Osteoblast (primary cell): ENCODE data around the gene KIF16B. TPM values are rescaled to one million over a fixed set of nuclear protein-coding genes. Genes with fewer than 3 reads are reported as not detected.

ENCODE experiments used
- DNase-seq: peaks from one replicate; pipeline ENCODE4 v3.0.0; 2011; ENCODE audit warnings: low spot score, mixed read lengths; ENCODE audit not compliant: insufficient read length; ENCODE audit errors: missing footprints
- H2AFZ ChIP-seq: 2 replicates; pipeline ENCODE4 v1.6.0; 2011; ENCODE audit warnings: mild to moderate bottlenecking, low read length
- H3K27ac ChIP-seq: 2 replicates; pipeline ENCODE4 v1.5.1; 2011; ENCODE audit warnings: mild to moderate bottlenecking, low read depth, low read length, moderate library complexity
- H3K27me3 ChIP-seq: 2 replicates; pipeline ENCODE4 v1.6.0; 2012; ENCODE audit warnings: mild to moderate bottlenecking, control low read depth, inconsistent platforms, low read length, moderate library complexity; ENCODE audit not compliant: insufficient read depth
- H3K36me3 ChIP-seq: 2 replicates; pipeline ENCODE4 v1.5.1; 2011; ENCODE audit warnings: mild to moderate bottlenecking, low read length, control low read depth, moderate library complexity; ENCODE audit not compliant: insufficient read depth
- H3K4me1 ChIP-seq: 2 replicates; pipeline ENCODE4 v1.5.1; 2011; ENCODE audit warnings: mild to moderate bottlenecking, low read length, control low read depth, moderate library complexity; ENCODE audit not compliant: insufficient read depth
- H3K4me2 ChIP-seq: 2 replicates; pipeline ENCODE4 v1.6.0; 2011; ENCODE audit warnings: mild to moderate bottlenecking, low read length; ENCODE audit not compliant: insufficient read depth
- H3K4me3 ChIP-seq: fragments of 200-600 bp; sonication (generic); 3 replicates; pipeline ENCODE4 v1.5.1; 2012; ENCODE audit warnings: mild to moderate bottlenecking, low read length, inconsistent platforms; ENCODE audit not compliant: insufficient read depth
- H3K79me2 ChIP-seq: 2 replicates; pipeline ENCODE4 v1.6.0; 2012; ENCODE audit warnings: mild to moderate bottlenecking, low read length, control low read depth, inconsistent platforms; ENCODE audit not compliant: insufficient read depth
- H3K9me3 ChIP-seq: 2 replicates; pipeline ENCODE4 v1.5.1; 2011; ENCODE audit warnings: low read depth, low read length, control low read depth
- H4K20me1 ChIP-seq: 2 replicates; pipeline ENCODE4 v1.6.0; 2012; ENCODE audit warnings: mild to moderate bottlenecking, low read length, control low read depth; ENCODE audit not compliant: insufficient read depth
- total RNA-seq: library from RNA; depleted of rRNA; stranded (reverse); fragments of >200 nt; gene quantifications from 2 replicates; pipeline ENCODE4 v1.2.3, GENCODE V29; 2012
- TF ChIP-seq, protein P1 (sequence below): IDR thresholded peaks from 2 replicates; pipeline ENCODE4 v1.5.1; 2011; ENCODE audit warnings: mild to moderate bottlenecking, low read depth, low read length, moderate library complexity; ENCODE audit errors: extremely low read depth

The KIF16B gene
- total RNA-seq, 1 donor, result 9.0 TPM

DNA sequence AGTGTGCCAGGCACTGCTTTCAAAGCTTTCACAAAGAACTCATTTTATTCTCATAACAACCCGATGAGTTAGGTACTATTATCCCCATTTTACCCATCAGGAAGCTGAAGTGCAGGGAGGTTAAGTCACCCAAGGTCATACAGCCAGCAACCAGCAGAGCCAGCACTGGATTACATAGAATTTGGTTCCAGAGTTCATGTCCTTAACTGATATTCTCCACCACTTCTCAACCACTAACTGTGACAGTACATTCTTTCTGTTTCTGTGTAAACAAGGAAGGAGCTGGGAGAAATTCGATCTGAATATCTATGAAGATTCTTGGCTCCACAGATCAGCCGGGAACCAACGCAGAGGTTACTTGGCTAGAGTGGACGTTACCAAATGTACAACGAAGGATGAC lies 98.0 kb downstream of the KIF16B start:
- Histone ChIP-seq H3K27ac (no peak overlapping the region), H3K4me1 (peaks cover 20% of the 10 kb centered on the region), H3K9me3 (no peaks in the 10 kb centered on the region), H3K36me3 (no peaks in the 10 kb centered on the region), H3K4me3 (no peak overlapping the region), H3K79me2 (no peaks in the 10 kb centered on the region), H3K4me2 (peak overlapping the region; percentile 38), H2AFZ (peak overlapping the region; percentile 49), H4K20me1 (no peaks in the 10 kb centered on the region), H3K27me3 (no peaks in the 10 kb centered on the region)
- TF ChIP-seq, protein P1, sequence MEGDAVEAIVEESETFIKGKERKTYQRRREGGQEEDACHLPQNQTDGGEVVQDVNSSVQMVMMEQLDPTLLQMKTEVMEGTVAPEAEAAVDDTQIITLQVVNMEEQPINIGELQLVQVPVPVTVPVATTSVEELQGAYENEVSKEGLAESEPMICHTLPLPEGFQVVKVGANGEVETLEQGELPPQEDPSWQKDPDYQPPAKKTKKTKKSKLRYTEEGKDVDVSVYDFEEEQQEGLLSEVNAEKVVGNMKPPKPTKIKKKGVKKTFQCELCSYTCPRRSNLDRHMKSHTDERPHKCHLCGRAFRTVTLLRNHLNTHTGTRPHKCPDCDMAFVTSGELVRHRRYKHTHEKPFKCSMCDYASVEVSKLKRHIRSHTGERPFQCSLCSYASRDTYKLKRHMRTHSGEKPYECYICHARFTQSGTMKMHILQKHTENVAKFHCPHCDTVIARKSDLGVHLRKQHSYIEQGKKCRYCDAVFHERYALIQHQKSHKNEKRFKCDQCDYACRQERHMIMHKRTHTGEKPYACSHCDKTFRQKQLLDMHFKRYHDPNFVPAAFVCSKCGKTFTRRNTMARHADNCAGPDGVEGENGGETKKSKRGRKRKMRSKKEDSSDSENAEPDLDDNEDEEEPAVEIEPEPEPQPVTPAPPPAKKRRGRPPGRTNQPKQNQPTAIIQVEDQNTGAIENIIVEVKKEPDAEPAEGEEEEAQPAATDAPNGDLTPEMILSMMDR, result no peak
- no peak for DNase-seq

DNA sequence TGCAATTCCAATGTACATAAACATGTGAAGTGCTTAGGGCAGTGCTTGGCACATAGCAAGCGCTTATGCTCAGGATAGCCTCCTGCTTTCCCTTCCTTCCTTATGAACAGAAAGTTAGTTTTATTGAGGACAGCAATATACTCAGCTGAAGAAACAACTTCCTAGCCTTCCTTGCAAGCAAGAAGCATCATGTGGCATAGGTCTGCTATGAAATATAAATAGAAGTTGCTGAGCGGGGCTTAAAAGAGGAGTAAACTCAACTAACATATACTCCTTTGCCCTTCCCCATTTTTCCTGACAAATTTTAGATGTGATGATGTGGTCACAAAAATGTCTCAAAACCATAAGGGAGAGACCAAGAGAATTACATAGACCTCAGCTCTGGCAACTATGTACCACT lies 98.9 kb downstream of the KIF16B start:
- H4K20me1 ChIP-seq, result no peaks in the 10 kb centered on the region
- H3K4me1 ChIP-seq, result peaks cover 20% of the 10 kb centered on the region
- no peak overlapping the region for H3K27ac ChIP-seq
- TF ChIP-seq, protein P1, result no peak
- H3K4me2 ChIP-seq, result no peak overlapping the region
- no peak overlapping the region for H2AFZ ChIP-seq
- H3K9me3 ChIP-seq, result no peaks in the 10 kb centered on the region
- H3K36me3 ChIP-seq, result no peaks in the 10 kb centered on the region
- DNase-seq, result no peak
- H3K27me3 ChIP-seq, result no peaks in the 10 kb centered on the region
- H3K79me2 ChIP-seq, result no peaks in the 10 kb centered on the region
- no peak overlapping the region for H3K4me3 ChIP-seq

DNA sequence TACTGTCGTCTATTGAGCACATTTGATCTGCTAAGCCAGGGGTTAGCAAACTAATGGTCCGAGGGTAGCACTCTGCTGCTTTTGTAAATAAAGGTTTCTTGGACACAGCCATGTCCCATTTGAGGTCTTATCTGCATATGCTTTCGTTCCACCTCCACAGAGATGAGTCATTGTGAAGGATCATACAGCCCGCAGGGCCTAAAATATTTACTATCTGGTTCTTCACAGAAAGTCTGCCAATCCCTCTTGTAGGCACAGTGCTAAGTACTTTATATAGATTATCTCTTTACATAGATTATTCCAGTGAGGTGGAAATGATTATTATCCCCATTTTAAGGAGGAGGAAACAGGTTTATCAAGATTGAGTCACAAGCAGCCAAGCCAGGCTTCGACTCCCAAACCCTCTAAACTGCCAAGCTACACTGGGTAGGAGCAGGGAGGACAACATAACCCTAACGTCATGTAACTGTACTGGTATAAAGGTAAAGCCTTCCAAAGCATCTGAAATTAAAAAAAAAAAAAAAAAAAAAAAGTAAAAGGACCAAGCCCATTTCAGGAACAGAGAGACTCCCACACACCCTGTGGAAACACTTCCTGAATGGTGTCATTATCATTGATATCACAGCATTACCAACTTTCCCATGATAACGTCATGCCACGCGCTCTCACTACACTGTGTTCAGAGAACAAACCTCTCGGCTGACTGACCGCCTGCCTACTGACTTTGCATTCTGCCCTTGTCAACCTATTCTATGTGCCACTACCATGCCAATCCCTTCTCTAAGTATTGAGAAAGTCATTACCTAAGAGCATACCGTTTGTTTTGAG lies 101.0 kb downstream of the KIF16B start:
- no peaks in the 10 kb centered on the region for H3K27me3 ChIP-seq
- H3K9me3 ChIP-seq, result no peaks in the 10 kb centered on the region
- H3K27ac ChIP-seq, result no peak overlapping the region
- TF ChIP-seq, protein P1, result no peak
- no peak overlapping the region for H2AFZ ChIP-seq
- peaks cover 14% of the 10 kb centered on the region for H3K4me1 ChIP-seq
- no peak for DNase-seq
- no peaks in the 10 kb centered on the region for H4K20me1 ChIP-seq
- no peak overlapping the region for H3K4me3 ChIP-seq
- no peaks in the 10 kb centered on the region for H3K79me2 ChIP-seq
- H3K4me2 ChIP-seq, result no peak overlapping the region
- no peaks in the 10 kb centered on the region for H3K36me3 ChIP-seq

DNA sequence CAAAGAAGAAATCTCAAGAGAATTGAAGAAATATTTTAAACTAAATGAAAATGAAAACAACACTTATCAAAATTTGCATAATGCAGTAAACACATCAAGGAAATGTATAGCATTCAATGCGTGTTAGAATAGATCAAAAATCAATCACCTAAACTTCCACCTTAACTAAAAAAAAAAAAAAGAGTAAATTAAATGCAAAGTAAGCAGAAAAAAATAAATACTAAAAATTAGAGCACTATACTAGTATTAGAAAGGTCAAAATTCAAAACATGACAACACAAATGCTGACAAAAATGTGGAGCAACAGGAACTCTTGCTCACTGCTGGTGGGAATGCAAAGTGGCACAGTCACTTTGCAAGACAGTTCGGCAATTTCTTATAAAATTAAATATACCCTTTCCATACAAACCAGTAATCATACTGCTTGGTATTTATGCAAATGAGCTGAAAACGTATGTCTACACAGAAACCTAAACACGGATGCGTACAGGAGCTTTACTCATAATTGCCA lies 103.8 kb downstream of the KIF16B start:
- Histone ChIP-seq H4K20me1 (no peaks in the 10 kb centered on the region), H3K4me3 (no peak overlapping the region), H3K9me3 (no peaks in the 10 kb centered on the region), H3K27me3 (no peaks in the 10 kb centered on the region), H3K36me3 (no peaks in the 10 kb centered on the region), H3K4me2 (no peak overlapping the region), H3K4me1 (peaks cover 5% of the 10 kb centered on the region), H3K27ac (no peak overlapping the region), H3K79me2 (no peaks in the 10 kb centered on the region), H2AFZ (no peak overlapping the region)
- TF ChIP-seq, protein P1, result no peak
- DNase-seq, result no peak
